HFF-Myc (cell line): Measurements from ENCODE around the gene TIMP3.

Experiments
- DNase-seq: peaks from one replicate; pipeline ENCODE4 v3.0.0-alpha.2; 2011; ENCODE audit warnings: low read depth; ENCODE audit errors: extremely low read depth
- H3K4me3 ChIP-seq: replicated peaks from 2 replicates; pipeline ENCODE4 v1.5.1; 2011; ENCODE audit warnings: low read depth, mild to moderate bottlenecking, control low read depth, low read length
- CTCF ChIP-seq: IDR thresholded peaks from 2 replicates; pipeline ENCODE4 v1.5.1; 2012; ENCODE audit warnings: mild to moderate bottlenecking, low read depth, low read length, control low read depth; ENCODE audit errors: missing control alignments

Gene TIMP3

GRCh38 chr22:32828561-32828960 lies 27.1 kb downstream of the TIMP3 start:
- no peak for DNase-seq
- no peak for TF ChIP-seq CTCF
- no peak overlapping the region for H3K4me3 ChIP-seq

GRCh38 chr22:32829451-32829851 lies 27.9 kb downstream of the TIMP3 start:
- DNase-seq: no peak
- TF ChIP-seq CTCF: no peak
- no peak overlapping the region for H3K4me3 ChIP-seq

GRCh38 chr22:32830473-32830872 lies 29.0 kb downstream of the TIMP3 start:
- no peak overlapping the region for H3K4me3 ChIP-seq
- no peak for TF ChIP-seq CTCF
- DNase-seq: no peak

- H3K4me3 ChIP-seq: no peak overlapping the region
- no peak for DNase-seq
- no peak for TF ChIP-seq CTCF
Measured at GRCh38 chr22:32830957-32831356, 29.5 kb downstream of the TIMP3 start.

- no peak for DNase-seq
- no peak for TF ChIP-seq CTCF
- H3K4me3 ChIP-seq: no peak overlapping the region
Measured at GRCh38 chr22:32831584-32831983, 30.1 kb downstream of the TIMP3 start.

- TF ChIP-seq CTCF: no peak
- H3K4me3 ChIP-seq: no peak overlapping the region
- DNase-seq: no peak
Measured at GRCh38 chr22:32832174-32832573, 30.7 kb downstream of the TIMP3 start.
